Peyer's patch (tissue), 4 donors: ENCODE results near the gene WWP2.

ENCODE experiments used
- POLR2A ChIP-seq, 2 donors: fragments of 450-650 bp; IDR thresholded peaks; one replicate each; pipeline ENCODE4 v1.5.1; 2017; ENCODE audit warnings: antibody characterized with exemption in 2 of 2, mild to moderate bottlenecking in 2 of 2, moderate library complexity in 2 of 2
- TF ChIP-seq, protein P1 (sequence below), 6 experiments: fragments of 450-650 bp in 4 of 6; fragments of 200-600 bp in 2 of 6; sonication (generic) in 1 of 6; IDR thresholded peaks; one replicate each; pipeline ENCODE4 v1.5.1; 2017 to 2019; ENCODE audit warnings: antibody characterized with exemption in 6 of 6, mild to moderate bottlenecking in 3 of 6, moderate library complexity in 1 of 6

DNA sequence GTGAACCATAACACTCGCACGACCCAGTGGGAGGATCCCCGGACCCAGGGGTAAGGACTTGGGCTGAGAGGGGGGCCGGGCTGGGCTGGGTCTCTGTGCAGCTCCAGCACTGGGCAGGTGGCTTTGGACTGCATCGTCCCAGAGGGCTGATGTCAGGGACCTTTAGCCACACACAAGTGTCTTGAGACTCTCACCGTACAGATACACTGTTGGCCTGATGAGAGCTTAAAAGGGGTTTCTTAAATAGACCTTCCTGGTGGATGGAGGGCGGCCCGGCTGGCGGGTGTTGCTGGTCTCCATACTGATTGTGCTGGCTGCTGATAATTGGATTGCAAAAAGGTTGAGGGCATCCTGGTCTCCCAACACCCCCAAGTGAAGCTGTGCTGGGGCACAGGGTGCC, 167.3 kb downstream of the WWP2 start:
- TF ChIP-seq, protein P1, sequence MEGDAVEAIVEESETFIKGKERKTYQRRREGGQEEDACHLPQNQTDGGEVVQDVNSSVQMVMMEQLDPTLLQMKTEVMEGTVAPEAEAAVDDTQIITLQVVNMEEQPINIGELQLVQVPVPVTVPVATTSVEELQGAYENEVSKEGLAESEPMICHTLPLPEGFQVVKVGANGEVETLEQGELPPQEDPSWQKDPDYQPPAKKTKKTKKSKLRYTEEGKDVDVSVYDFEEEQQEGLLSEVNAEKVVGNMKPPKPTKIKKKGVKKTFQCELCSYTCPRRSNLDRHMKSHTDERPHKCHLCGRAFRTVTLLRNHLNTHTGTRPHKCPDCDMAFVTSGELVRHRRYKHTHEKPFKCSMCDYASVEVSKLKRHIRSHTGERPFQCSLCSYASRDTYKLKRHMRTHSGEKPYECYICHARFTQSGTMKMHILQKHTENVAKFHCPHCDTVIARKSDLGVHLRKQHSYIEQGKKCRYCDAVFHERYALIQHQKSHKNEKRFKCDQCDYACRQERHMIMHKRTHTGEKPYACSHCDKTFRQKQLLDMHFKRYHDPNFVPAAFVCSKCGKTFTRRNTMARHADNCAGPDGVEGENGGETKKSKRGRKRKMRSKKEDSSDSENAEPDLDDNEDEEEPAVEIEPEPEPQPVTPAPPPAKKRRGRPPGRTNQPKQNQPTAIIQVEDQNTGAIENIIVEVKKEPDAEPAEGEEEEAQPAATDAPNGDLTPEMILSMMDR (IDR thresholded peaks at IDR 0.05), result no peak
- TF ChIP-seq POLR2A (IDR thresholded peaks at IDR 0.05), result no peak
